Measurements from ENCODE around the gene TMC4. TPM values are rescaled to one million over a fixed set of nuclear protein-coding genes. Genes with fewer than 3 reads are reported as not detected.
"Not testable (repeated sequence)": the region's sequence is repeated elsewhere in the genome, so short reads cannot be mapped to it uniquely, and the experiment has no call there.

TMC4 gene, protein sequence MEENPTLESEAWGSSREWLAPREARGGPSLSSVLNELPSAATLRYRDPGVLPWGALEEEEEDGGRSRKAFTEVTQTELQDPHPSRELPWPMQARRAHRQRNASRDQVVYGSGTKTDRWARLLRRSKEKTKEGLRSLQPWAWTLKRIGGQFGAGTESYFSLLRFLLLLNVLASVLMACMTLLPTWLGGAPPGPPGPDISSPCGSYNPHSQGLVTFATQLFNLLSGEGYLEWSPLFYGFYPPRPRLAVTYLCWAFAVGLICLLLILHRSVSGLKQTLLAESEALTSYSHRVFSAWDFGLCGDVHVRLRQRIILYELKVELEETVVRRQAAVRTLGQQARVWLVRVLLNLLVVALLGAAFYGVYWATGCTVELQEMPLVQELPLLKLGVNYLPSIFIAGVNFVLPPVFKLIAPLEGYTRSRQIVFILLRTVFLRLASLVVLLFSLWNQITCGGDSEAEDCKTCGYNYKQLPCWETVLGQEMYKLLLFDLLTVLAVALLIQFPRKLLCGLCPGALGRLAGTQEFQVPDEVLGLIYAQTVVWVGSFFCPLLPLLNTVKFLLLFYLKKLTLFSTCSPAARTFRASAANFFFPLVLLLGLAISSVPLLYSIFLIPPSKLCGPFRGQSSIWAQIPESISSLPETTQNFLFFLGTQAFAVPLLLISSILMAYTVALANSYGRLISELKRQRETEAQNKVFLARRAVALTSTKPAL
- total RNA-seq (2021) = 175 and 194 TPM in 2 replicates
- Bru-seq, nascent RNA = percentile 80 among the genes with signal in this experiment
- percentile 92 among the genes with signal in this experiment for BruChase-seq, experiment 1, labeled RNA remaining after a 2-hour chase
- percentile 94 among the genes with signal in this experiment for BruChase-seq, experiment 2, labeled RNA remaining after a 6-hour chase
- long read RNA-seq, transcript TMC4-210 (15 exons, 2,373 nt) = major isoform, 39 of 125 reads
- long read RNA-seq, partial matches to known transcripts = 38 of 125 reads
- long read RNA-seq, other reads (novel, unspliced or antisense) = 45 of 125 reads

DNA sequence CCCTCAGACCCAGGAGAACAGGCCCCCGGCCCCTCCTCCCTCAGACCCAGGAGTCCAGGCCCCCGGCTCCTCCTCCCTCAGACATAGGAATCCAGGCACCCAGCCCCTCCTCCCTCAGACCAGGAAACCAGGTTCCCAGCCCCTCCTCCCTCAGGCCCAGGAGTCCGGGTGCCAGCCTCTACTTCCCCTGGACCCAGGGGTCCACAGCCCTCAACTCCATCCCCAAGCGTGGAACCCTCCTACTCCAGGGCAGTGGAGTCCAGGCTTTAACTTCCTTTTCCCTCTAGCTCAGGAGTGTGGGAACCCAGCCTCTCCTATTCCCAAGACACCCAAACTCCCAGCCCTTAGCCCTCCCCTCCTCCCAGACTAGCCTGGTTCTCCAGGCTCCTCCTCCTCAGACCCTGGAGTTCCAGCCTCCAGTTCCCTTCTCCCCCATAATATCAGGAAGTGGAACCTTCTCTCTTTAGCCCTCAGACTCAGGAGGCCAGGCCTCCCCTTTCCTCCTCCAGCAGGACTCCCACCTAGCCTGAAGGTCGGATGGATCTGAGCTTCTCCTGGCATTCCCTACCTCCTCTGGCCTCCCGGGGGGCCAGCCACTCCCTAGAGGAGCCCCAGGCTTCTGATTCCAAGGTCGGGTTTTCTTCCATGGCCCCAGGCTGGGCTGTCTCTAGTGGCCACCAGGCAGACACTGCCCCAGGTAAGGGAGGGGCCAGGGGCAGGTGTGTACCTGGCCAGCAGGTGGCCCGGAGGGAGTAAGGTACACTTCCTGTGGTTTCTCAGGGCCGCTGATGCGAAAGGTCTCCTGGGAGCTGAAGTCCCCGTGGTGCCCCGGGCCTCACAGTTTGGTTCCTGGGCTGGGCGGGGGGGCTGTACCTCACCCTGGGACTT is at the start of gene TMC4:
Gene TMC4 (minus strand): TSS at position 690 of the 888 bp plus-strand sequence. CDS start 43 bp downstream, at position 647.
- no peaks in the 10 kb centered on the region for H3K9me3 ChIP-seq (ENCODE audit: insufficient read depth, low read depth)
- H3K4me3 ChIP-seq = peak within 1 kb of the TSS; percentile 77
- ChIA-PET POLR2A (ENCODE audit: unreplicated experiment) (interaction anchor here (0.6 to 3.3 kb wide), 7 partner anchors 13 to 1374 kb away, joined by 4 to 50 read pairs (median 4); partner anchors contain the start of genes LENG1, MBOAT7 and TNNT1), CTCF (interaction anchor here (0.7 to 1.5 kb wide), 5 partner anchors 17 to 1038 kb away, joined by 3 to 7 read pairs (median 4); partner anchors contain the start of genes MBOAT7 and TSEN34)
- peak within 1 kb of the TSS; percentile 54; the same call in 1 of the 2 replicates for H2AFZ ChIP-seq
- peaks cover 14% of the 10 kb centered on the region; the same call in 1 of the 2 replicates for H3K4me1 ChIP-seq (replicated peaks; ENCODE audit: insufficient read depth)
- H3K79me2 ChIP-seq (ENCODE audit: low read depth) = peaks cover 6% of the 10 kb centered on the region
- H4K20me1 ChIP-seq (ENCODE audit: insufficient read depth) = peaks cover 29% of the 10 kb centered on the region
- no peaks in the 10 kb centered on the region for H3K36me3 ChIP-seq (ENCODE audit: low read depth)
- no peaks in the 10 kb centered on the region for H3K9me2 ChIP-seq (ENCODE audit: insufficient read depth)
- peak; percentile 96 for DNase-seq
- H3K4me2 ChIP-seq = peak within 1 kb of the TSS; percentile 78
- intact Hi-C loops (cut with micrococcal nuclease; ENCODE audit: unreplicated experiment) = loop anchor here (1.0 kb wide), 3 partner anchors 10 to 59 kb away; no protein-coding TSS in a partner anchor
- no peaks in the 10 kb centered on the region for H3K27me3 ChIP-seq (ENCODE audit: insufficient read depth, low read depth)
- peaks cover 59% of the 10 kb centered on the region; the same call in 1 of the 2 replicates for H3F3A ChIP-seq (ENCODE audit: insufficient read depth, low read depth)
- BruUV-seq (replicated peaks) = no TSS peak
- no peak for TF ChIP-seq EZH2 (IDR thresholded peaks at IDR 0.05; ENCODE audit: low read depth)
- TF ChIP-seq, protein P1, sequence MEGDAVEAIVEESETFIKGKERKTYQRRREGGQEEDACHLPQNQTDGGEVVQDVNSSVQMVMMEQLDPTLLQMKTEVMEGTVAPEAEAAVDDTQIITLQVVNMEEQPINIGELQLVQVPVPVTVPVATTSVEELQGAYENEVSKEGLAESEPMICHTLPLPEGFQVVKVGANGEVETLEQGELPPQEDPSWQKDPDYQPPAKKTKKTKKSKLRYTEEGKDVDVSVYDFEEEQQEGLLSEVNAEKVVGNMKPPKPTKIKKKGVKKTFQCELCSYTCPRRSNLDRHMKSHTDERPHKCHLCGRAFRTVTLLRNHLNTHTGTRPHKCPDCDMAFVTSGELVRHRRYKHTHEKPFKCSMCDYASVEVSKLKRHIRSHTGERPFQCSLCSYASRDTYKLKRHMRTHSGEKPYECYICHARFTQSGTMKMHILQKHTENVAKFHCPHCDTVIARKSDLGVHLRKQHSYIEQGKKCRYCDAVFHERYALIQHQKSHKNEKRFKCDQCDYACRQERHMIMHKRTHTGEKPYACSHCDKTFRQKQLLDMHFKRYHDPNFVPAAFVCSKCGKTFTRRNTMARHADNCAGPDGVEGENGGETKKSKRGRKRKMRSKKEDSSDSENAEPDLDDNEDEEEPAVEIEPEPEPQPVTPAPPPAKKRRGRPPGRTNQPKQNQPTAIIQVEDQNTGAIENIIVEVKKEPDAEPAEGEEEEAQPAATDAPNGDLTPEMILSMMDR (conservative IDR thresholded peaks at IDR 0.05) = peak; percentile 76
- H3K27ac ChIP-seq = peak within 1 kb of the TSS; percentile 80

DNA sequence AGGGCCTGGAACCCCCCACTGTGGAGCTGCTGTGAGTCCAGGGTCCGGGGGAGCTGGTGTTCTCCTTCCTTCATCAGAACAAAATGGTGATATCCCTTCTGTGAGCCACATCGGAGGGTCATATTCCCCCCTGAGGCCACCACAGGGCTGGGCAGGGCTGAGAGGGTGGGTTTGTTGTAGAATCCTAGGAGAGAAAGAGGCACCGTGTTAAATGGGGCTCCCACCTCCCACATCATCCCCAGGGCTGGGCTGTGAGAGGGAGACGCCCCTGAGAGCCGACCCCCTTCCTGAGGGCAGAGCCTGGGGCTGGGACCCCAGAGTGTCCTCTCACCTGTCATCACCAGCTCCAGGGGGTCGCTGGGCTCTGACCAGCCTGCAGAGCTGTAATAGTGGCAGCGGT is 49.0 kb upstream of the TMC4 start:
- BruUV-seq (replicated peaks); CTCF ChIA-PET; H3K79me2 ChIP-seq (ENCODE audit: low read depth): not testable (repeated sequence)

DNA sequence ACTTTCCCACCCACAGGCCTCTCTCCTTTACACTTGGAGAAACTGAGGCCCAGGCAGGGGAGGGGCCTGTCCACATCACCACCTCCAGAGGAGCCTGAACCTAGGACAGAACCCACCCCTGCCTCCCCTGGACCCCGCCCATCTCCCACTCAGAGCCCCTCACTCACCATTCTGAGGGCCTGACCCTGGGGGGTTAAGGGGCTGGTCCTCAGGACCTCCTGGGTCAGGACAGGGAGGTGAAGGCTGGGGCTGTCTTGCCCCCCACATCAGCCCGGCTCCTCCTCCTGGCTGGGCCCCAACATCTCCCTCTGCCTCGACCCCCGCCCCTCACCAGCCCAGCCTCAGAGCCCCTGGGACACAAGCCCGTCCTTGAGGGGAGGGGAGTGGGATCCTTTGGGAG is 46.7 kb upstream of the TMC4 start:
- DNase-seq; H3K27ac ChIP-seq; H3K9me2 ChIP-seq (ENCODE audit: insufficient read depth); H3K4me1 ChIP-seq (replicated peaks; ENCODE audit: insufficient read depth); BruUV-seq (replicated peaks); H3K79me2 ChIP-seq (ENCODE audit: low read depth); CTCF ChIA-PET; POLR2A ChIA-PET (ENCODE audit: unreplicated experiment); H2AFZ ChIP-seq; H4K20me1 ChIP-seq (ENCODE audit: insufficient read depth); H3K4me3 ChIP-seq; H3K9me3 ChIP-seq (ENCODE audit: insufficient read depth, low read depth); H3F3A ChIP-seq (ENCODE audit: insufficient read depth, low read depth); H3K4me2 ChIP-seq; H3K36me3 ChIP-seq (ENCODE audit: low read depth): not testable (repeated sequence)
- H3K27me3 ChIP-seq (ENCODE audit: insufficient read depth, low read depth) = peaks cover 12% of the 10 kb centered on the region; the same call in 1 of the 2 replicates
- intact Hi-C loops (cut with micrococcal nuclease; ENCODE audit: unreplicated experiment) = loop anchor here (2.0 kb wide), 1 partner anchor 21 kb away; no protein-coding TSS in a partner anchor

More for the DNA sequence above, 49.0 kb upstream of the TMC4 start:
- POLR2A ChIA-PET (ENCODE audit: unreplicated experiment); H3K4me3 ChIP-seq; H3K36me3 ChIP-seq (ENCODE audit: low read depth); intact Hi-C loops (cut with micrococcal nuclease; ENCODE audit: unreplicated experiment); H3K4me2 ChIP-seq; H3F3A ChIP-seq (ENCODE audit: insufficient read depth, low read depth); DNase-seq; H3K27ac ChIP-seq; H3K9me2 ChIP-seq (ENCODE audit: insufficient read depth); H3K9me3 ChIP-seq (ENCODE audit: insufficient read depth, low read depth); H3K4me1 ChIP-seq (replicated peaks; ENCODE audit: insufficient read depth); H2AFZ ChIP-seq; H4K20me1 ChIP-seq (ENCODE audit: insufficient read depth): not testable (repeated sequence)
- H3K27me3 ChIP-seq (ENCODE audit: insufficient read depth, low read depth) = peaks cover 29% of the 10 kb centered on the region

Data from PC-9 (cell line).